ENCODE data around the gene KCTD7. TPM values are rescaled to one million over a fixed set of nuclear protein-coding genes. Genes with fewer than 3 reads are reported as not detected.
"Not testable (repeated sequence)": the region's sequence is repeated elsewhere in the genome, so short reads cannot be mapped to it uniquely, and the experiment has no call there.

Gene KCTD7
- 9.2 and 18.8 TPM in 2 replicates for total RNA-seq (ENCODE audit: low replicate concordance)

DNA sequence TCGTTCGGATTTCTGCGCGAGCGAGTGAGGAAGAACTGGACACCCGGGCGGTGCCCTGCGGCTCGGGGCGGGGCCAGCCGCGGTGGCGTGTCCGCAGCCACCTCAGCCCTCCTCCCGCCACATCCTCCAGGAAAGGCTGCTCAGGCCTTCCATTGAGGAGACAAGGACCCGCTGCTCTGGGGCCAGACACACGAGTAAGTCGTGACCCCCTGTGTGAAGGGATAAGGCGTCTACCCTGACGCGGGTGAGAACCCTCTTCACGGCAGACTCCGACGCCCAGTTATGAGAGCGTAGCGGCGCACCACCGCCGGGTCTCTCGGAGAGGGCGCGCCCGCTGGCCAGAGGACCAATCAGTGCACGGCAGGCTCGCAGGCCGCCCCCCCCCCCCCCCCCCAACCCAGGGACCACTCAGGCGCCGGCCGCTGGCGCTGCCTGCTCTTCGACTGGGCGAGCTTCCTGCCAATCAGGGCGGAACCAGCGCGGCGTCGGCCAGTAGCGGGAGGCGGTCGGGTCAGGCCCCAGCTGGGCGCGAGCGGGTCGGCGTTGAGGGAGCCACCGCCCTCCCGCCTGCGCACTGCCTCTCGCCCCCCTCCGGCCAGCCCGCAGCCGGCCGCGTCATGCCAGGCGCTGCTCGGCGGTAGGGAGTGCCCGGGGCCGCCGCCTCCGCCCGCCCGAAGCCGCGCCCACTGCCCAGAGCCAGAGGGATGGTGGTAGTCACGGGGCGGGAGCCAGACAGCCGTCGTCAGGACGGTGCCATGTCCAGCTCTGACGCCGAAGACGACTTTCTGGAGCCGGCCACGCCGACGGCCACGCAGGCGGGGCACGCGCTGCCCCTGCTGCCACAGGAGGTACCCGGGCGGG lies at the start of gene KCTD7:
Gene KCTD7, plus strand, starts transcription at position 521 of the 861 bp plus-strand sequence. Its CDS starts 184 bp downstream, at position 705.
- H3K4me3 ChIP-seq, result peak within 1 kb of the TSS; percentile 65
- Mint-ChIP-seq H3K27me3 (ENCODE audit: insufficient read depth, low read depth) (peaks cover 4% of the 10 kb centered on the region), H3K4me1 (peaks cover 4% of the 10 kb centered on the region), H3K9me3 (no peaks in the 10 kb centered on the region), H3K4me3 (peak within 1 kb of the TSS; percentile 93), H3K36me3 (no peaks in the 10 kb centered on the region), H3K27ac (peak within 1 kb of the TSS; percentile 68)
- TF ChIP-seq EZH2 (IDR thresholded peaks at IDR 0.05) (no peak), EZH2phosphoT487 (IDR thresholded peaks at IDR 0.05) (no peak)
- TF ChIP-seq, protein P1, sequence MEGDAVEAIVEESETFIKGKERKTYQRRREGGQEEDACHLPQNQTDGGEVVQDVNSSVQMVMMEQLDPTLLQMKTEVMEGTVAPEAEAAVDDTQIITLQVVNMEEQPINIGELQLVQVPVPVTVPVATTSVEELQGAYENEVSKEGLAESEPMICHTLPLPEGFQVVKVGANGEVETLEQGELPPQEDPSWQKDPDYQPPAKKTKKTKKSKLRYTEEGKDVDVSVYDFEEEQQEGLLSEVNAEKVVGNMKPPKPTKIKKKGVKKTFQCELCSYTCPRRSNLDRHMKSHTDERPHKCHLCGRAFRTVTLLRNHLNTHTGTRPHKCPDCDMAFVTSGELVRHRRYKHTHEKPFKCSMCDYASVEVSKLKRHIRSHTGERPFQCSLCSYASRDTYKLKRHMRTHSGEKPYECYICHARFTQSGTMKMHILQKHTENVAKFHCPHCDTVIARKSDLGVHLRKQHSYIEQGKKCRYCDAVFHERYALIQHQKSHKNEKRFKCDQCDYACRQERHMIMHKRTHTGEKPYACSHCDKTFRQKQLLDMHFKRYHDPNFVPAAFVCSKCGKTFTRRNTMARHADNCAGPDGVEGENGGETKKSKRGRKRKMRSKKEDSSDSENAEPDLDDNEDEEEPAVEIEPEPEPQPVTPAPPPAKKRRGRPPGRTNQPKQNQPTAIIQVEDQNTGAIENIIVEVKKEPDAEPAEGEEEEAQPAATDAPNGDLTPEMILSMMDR (IDR thresholded peaks at IDR 0.05), result no peak
- H3F3A ChIP-seq (ENCODE audit: low read depth), result peaks cover 14% of the 10 kb centered on the region
- H4K20me1 ChIP-seq (ENCODE audit: low read depth), result no peaks in the 10 kb centered on the region
- H3K27ac ChIP-seq, result peak within 1 kb of the TSS; percentile 78
- DNase-seq (ENCODE audit: low spot score), result peak; percentile 99
- peaks cover 12% of the 10 kb centered on the region for H3K27me3 ChIP-seq
- H2AFZ ChIP-seq (replicated peaks), result peak within 1 kb of the TSS; percentile 94
- H3K4me1 ChIP-seq, result no peaks in the 10 kb centered on the region
- peak within 1 kb of the TSS; percentile 77 for H3K4me2 ChIP-seq
- H3K9me3 ChIP-seq (ENCODE audit: low read depth), result no peaks in the 10 kb centered on the region
- peak within 1 kb of the TSS; percentile 49 for H3K9ac ChIP-seq
- no peaks in the 10 kb centered on the region for H3K36me3 ChIP-seq
- H3K79me2 ChIP-seq (ENCODE audit: low read depth), result peaks cover 10% of the 10 kb centered on the region

DNA sequence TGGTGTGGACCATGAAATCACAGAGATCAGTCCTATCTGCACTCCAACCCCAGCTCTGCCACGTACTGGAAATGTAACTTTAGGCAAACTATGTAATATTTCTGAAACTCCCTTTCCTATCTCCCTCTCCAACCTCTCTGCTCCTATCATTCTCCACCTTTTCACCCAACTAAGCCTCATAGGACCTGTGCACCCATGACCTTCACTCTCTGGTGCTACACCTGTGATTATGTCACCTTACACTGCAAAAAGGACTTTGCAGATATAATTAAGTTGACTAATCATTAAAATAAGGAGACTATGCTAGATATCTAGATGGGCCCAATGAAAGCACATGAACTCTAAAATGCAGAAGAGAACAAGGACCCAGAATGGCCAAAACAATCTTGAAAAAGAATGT lies 48.3 kb upstream of the KCTD7 start:
- H3K27ac Mint-ChIP-seq, H3K9me3 Mint-ChIP-seq: not testable (repeated sequence)

DNA sequence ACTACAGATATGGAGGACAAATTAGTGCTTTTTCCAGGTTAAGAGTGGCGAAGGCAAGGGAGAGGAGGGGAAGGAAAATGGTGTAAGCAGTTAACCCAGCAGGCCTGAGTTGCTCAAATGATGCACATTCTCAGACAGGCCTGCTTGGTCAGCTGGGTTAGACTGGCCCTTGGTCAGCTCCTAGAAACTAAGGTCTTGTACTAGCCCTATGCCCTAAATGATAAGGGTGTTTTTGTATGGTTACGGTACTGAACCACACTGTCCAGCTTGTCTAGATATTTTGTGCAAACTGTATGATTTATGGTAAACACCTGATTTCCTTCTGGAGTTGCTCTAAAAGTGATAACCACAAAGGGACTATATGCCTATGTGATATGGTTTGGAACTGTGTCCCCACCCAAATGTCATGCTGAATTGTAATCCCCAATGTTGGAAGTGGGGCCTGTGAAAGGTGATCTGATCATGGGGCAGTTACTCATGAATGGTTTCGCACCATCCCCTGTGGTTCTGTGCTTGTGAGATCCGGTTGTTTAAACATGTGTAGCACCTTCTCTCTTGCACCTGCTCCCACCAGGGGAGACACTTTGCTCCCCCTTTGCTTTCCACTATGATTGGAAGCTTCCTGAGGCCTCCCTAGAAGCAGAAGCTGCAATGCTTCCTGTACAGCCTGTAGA lies 45.7 kb upstream of the KCTD7 start:
- not testable (repeated sequence) for DNase-seq (ENCODE audit: low spot score); H2AFZ ChIP-seq (replicated peaks); H3K4me3 Mint-ChIP-seq; H3K4me1 ChIP-seq; H3K9me3 ChIP-seq (ENCODE audit: low read depth); H3K27ac Mint-ChIP-seq; H3K27me3 Mint-ChIP-seq (ENCODE audit: insufficient read depth, low read depth); H3F3A ChIP-seq (ENCODE audit: low read depth); H3K4me1 Mint-ChIP-seq; H3K9ac ChIP-seq; H3K27me3 ChIP-seq; H3K9me3 Mint-ChIP-seq; H3K36me3 ChIP-seq; H3K4me2 ChIP-seq; H3K27ac ChIP-seq; H3K4me3 ChIP-seq
- H3K79me2 ChIP-seq (ENCODE audit: low read depth), result peaks cover 97% of the 10 kb centered on the region
- peaks cover 26% of the 10 kb centered on the region for H3K36me3 Mint-ChIP-seq
- H4K20me1 ChIP-seq (ENCODE audit: low read depth), result peaks cover 85% of the 10 kb centered on the region

More for the DNA sequence above, 48.3 kb upstream of the KCTD7 start:
- peaks cover 97% of the 10 kb centered on the region for H3K79me2 ChIP-seq (ENCODE audit: low read depth)
- H3K27ac ChIP-seq; H3K9me3 ChIP-seq (ENCODE audit: low read depth); H3K4me2 ChIP-seq; H3K4me3 Mint-ChIP-seq; H3K4me1 Mint-ChIP-seq; H3K36me3 ChIP-seq; H3K9ac ChIP-seq; H3K4me1 ChIP-seq; H2AFZ ChIP-seq (replicated peaks); DNase-seq (ENCODE audit: low spot score); H3K27me3 ChIP-seq; H3F3A ChIP-seq (ENCODE audit: low read depth); H3K4me3 ChIP-seq; H3K27me3 Mint-ChIP-seq (ENCODE audit: insufficient read depth, low read depth): not testable (repeated sequence)
- H3K36me3 Mint-ChIP-seq, result peaks cover 26% of the 10 kb centered on the region
- peaks cover 85% of the 10 kb centered on the region for H4K20me1 ChIP-seq (ENCODE audit: low read depth)

DNA sequence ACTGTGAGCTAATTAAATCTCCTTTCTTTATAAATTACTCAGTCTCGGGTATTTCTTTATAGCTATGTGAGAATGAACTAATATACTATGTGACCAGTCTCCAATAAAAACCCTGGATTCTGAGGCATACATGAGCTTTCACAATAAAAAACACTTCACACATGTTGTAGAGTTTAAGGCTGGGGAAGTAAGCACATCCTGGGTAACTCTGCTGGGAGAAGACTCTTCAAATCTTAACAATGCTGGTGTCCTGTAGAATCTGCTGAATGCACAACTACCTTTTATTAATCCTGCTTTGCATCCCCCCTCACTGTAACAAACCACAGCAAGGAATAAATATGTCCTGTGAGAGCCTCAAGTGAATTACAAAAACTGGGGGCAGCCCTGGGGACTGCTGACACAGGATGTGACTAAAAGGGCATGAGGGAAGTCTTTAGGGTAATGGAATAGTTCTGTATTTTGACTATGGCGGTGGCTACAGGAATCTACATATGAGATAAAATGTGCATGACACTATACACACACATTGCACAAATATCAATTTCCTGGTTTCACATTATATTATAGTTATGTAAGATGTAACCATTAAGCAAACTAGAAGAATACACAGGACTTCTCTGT lies 45.1 kb upstream of the KCTD7 start:
- H3K27me3 Mint-ChIP-seq (ENCODE audit: insufficient read depth, low read depth), result peaks cover 4% of the 10 kb centered on the region
- TF ChIP-seq EZH2 (IDR thresholded peaks at IDR 0.05) (no peak), EZH2phosphoT487 (IDR thresholded peaks at IDR 0.05) (no peak)
- TF ChIP-seq, protein P1 (IDR thresholded peaks at IDR 0.05), result no peak
- H3K4me3 ChIP-seq, result no peak overlapping the region
- no peaks in the 10 kb centered on the region for H3K27me3 ChIP-seq
- no peak overlapping the region for H3K27ac Mint-ChIP-seq
- no peaks in the 10 kb centered on the region for H3K9me3 Mint-ChIP-seq
- no peak overlapping the region for H2AFZ ChIP-seq (replicated peaks)
- peaks cover 5% of the 10 kb centered on the region for H3K4me1 Mint-ChIP-seq
- H3K36me3 Mint-ChIP-seq, result peaks cover 26% of the 10 kb centered on the region
- DNase-seq (ENCODE audit: low spot score), result no peak
- H3K4me3 Mint-ChIP-seq, result no peak overlapping the region
- no peak overlapping the region for H3K9ac ChIP-seq
- H4K20me1 ChIP-seq (ENCODE audit: low read depth), result peaks cover 84% of the 10 kb centered on the region
- H3K4me2 ChIP-seq, result no peak overlapping the region
- no peaks in the 10 kb centered on the region for H3F3A ChIP-seq (ENCODE audit: low read depth)
- H3K27ac ChIP-seq, result no peak overlapping the region
- H3K79me2 ChIP-seq (ENCODE audit: low read depth), result peaks cover 97% of the 10 kb centered on the region
- no peaks in the 10 kb centered on the region for H3K36me3 ChIP-seq
- no peaks in the 10 kb centered on the region for H3K4me1 ChIP-seq
- no peaks in the 10 kb centered on the region for H3K9me3 ChIP-seq (ENCODE audit: low read depth)

Data from neural progenitor cell (in vitro differentiated cells).